ENCODE results near the gene CFAP46. TPM values are rescaled to one million over a fixed set of nuclear protein-coding genes. Genes with fewer than 3 reads are reported as not detected.

CFAP46 gene
- polyA plus RNA-seq, 1 donor from 2014 or later: 2.6 TPM

DNA sequence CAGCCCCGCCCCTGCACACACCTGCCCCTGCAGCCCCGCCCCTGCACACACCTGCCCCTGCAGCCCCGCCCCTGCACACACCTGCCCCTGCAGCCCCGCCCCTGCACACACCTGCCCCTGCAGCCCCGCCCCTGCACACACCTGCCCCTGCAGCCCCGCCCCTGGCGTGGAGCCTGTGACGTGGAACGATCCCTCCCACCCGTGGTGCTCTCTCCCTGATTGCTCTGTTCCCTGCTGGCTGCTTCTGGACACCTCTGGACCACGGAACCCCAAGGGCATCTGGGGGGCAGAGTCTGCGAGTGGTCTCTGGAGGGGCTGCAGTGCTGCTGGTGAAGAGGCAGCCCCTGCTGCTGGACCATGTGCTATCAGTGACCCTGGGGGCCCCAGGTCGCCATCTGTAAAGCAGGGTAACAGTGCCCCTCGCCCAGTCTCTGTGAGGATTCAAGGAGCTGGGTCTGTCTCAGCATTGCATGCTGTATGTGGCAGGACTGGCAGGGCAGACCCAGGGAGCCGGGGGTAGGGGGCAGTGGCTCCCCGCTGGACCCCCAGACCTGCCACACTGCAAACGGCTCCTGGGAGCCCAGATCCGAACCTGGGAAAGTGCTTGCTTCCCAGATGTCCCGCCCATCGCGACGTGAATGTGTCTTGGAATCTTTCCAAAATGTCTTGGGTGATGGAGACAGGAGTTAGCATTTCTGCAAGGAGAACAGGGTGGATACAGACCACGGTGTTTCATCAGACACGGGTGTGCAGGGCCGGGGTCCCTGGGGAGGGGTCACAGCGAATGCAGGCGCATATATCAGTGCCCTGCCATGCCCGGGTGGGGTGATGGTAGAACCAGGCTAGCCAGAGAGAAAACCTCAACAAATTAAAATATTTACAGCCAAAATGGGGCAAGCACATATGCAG lies 128.6 kb downstream of the CFAP46 start:
- Histone ChIP-seq H3K79me2 (replicated peaks; ENCODE audit: insufficient read depth, low read length) (no peaks in the 10 kb centered on the region), H3K9ac (ENCODE audit: low read length) (no peak overlapping the region), H3K27ac (ENCODE audit: low read length) (no peak overlapping the region), H3K4me2 (ENCODE audit: low read length) (no peak overlapping the region), H3K9me3 (ENCODE audit: low read length) (no peaks in the 10 kb centered on the region), H2AFZ (ENCODE audit: low read depth, low read length) (no peak overlapping the region), H3K27me3 (ENCODE audit: insufficient read depth, low read depth, low read length) (no peaks in the 10 kb centered on the region), H3F3A (ENCODE audit: insufficient read depth, low read length, poor library complexity, severe bottlenecking) (no peaks in the 10 kb centered on the region), H3K36me3 (ENCODE audit: insufficient read depth, low read length) (no peaks in the 10 kb centered on the region), H3K9me2 (ENCODE audit: insufficient read depth, low read length) (no peaks in the 10 kb centered on the region), H4K20me1 (ENCODE audit: insufficient read depth) (no peaks in the 10 kb centered on the region), H3K4me3 (ENCODE audit: low read length) (no peak overlapping the region)
- TF ChIP-seq, protein P1, sequence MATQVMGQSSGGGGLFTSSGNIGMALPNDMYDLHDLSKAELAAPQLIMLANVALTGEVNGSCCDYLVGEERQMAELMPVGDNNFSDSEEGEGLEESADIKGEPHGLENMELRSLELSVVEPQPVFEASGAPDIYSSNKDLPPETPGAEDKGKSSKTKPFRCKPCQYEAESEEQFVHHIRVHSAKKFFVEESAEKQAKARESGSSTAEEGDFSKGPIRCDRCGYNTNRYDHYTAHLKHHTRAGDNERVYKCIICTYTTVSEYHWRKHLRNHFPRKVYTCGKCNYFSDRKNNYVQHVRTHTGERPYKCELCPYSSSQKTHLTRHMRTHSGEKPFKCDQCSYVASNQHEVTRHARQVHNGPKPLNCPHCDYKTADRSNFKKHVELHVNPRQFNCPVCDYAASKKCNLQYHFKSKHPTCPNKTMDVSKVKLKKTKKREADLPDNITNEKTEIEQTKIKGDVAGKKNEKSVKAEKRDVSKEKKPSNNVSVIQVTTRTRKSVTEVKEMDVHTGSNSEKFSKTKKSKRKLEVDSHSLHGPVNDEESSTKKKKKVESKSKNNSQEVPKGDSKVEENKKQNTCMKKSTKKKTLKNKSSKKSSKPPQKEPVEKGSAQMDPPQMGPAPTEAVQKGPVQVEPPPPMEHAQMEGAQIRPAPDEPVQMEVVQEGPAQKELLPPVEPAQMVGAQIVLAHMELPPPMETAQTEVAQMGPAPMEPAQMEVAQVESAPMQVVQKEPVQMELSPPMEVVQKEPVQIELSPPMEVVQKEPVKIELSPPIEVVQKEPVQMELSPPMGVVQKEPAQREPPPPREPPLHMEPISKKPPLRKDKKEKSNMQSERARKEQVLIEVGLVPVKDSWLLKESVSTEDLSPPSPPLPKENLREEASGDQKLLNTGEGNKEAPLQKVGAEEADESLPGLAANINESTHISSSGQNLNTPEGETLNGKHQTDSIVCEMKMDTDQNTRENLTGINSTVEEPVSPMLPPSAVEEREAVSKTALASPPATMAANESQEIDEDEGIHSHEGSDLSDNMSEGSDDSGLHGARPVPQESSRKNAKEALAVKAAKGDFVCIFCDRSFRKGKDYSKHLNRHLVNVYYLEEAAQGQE (IDR thresholded peaks at IDR 0.05; ENCODE audit: borderline replicate concordance): no peak
- TF ChIP-seq SMC3 (conservative IDR thresholded peaks at IDR 0.05; ENCODE audit: poor library complexity): no peak
- TF ChIP-seq EP300 (conservative IDR thresholded peaks at IDR 0.05; ENCODE audit: poor library complexity, severe bottlenecking): no peak
- no peak for TF ChIP-seq RAD21 (conservative IDR thresholded peaks at IDR 0.05)
- no peak for TF ChIP-seq POLR2AphosphoS5 (IDR thresholded peaks at IDR 0.05)
- no peak for TF ChIP-seq EZH2 (IDR thresholded peaks at IDR 0.05; ENCODE audit: borderline replicate concordance, insufficient read depth, low read length, poor library complexity, severe bottlenecking)
- TF ChIP-seq TAF1 (IDR thresholded peaks at IDR 0.05; ENCODE audit: low read depth): no peak
- TF ChIP-seq, protein P2, sequence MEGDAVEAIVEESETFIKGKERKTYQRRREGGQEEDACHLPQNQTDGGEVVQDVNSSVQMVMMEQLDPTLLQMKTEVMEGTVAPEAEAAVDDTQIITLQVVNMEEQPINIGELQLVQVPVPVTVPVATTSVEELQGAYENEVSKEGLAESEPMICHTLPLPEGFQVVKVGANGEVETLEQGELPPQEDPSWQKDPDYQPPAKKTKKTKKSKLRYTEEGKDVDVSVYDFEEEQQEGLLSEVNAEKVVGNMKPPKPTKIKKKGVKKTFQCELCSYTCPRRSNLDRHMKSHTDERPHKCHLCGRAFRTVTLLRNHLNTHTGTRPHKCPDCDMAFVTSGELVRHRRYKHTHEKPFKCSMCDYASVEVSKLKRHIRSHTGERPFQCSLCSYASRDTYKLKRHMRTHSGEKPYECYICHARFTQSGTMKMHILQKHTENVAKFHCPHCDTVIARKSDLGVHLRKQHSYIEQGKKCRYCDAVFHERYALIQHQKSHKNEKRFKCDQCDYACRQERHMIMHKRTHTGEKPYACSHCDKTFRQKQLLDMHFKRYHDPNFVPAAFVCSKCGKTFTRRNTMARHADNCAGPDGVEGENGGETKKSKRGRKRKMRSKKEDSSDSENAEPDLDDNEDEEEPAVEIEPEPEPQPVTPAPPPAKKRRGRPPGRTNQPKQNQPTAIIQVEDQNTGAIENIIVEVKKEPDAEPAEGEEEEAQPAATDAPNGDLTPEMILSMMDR (IDR thresholded peaks at IDR 0.05; ENCODE audit: poor library complexity, severe bottlenecking): no peak
- no peak for TF ChIP-seq MXI1 (conservative IDR thresholded peaks at IDR 0.05; ENCODE audit: poor library complexity, severe bottlenecking)

DNA sequence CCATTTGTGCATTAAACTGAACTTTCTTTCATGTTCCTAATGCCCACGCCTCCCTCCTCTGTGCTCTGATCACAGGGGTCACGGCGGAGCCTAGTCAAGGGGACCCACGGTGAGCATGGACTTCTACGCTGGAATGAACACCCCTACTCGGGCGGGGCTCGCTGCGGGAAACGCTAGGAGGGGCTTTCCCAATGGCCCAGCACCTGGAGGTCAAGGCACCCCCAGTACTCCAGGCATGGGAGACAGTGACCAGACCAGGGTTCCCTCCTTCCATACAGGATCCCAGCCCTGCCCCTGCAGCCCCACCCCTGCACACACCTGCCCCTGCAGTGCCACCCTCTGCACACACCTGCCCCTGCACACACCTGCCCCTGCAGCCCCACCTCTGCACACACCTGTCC lies 129.4 kb downstream of the CFAP46 start:
- Histone ChIP-seq H3F3A (ENCODE audit: insufficient read depth, low read length, poor library complexity, severe bottlenecking) (no peaks in the 10 kb centered on the region), H3K9me3 (ENCODE audit: low read length) (no peaks in the 10 kb centered on the region), H4K20me1 (ENCODE audit: insufficient read depth) (no peaks in the 10 kb centered on the region), H2AFZ (ENCODE audit: low read depth, low read length) (no peak overlapping the region), H3K27ac (ENCODE audit: low read length) (no peak overlapping the region), H3K79me2 (replicated peaks; ENCODE audit: insufficient read depth, low read length) (no peaks in the 10 kb centered on the region), H3K27me3 (ENCODE audit: insufficient read depth, low read depth, low read length) (no peaks in the 10 kb centered on the region), H3K4me3 (ENCODE audit: low read length) (no peak overlapping the region), H3K9ac (ENCODE audit: low read length) (no peak overlapping the region), H3K4me2 (ENCODE audit: low read length) (no peak overlapping the region), H3K36me3 (ENCODE audit: insufficient read depth, low read length) (no peaks in the 10 kb centered on the region), H3K9me2 (ENCODE audit: insufficient read depth, low read length) (no peaks in the 10 kb centered on the region)
- TF ChIP-seq, protein P2 (IDR thresholded peaks at IDR 0.05; ENCODE audit: poor library complexity, severe bottlenecking): no peak
- TF ChIP-seq, protein P1 (IDR thresholded peaks at IDR 0.05; ENCODE audit: borderline replicate concordance): no peak
- TF ChIP-seq EP300 (conservative IDR thresholded peaks at IDR 0.05; ENCODE audit: poor library complexity, severe bottlenecking) (no peak), RAD21 (conservative IDR thresholded peaks at IDR 0.05) (no peak), MXI1 (conservative IDR thresholded peaks at IDR 0.05; ENCODE audit: poor library complexity, severe bottlenecking) (no peak), TAF1 (IDR thresholded peaks at IDR 0.05; ENCODE audit: low read depth) (no peak), SMC3 (conservative IDR thresholded peaks at IDR 0.05; ENCODE audit: poor library complexity) (no peak), EZH2 (IDR thresholded peaks at IDR 0.05; ENCODE audit: borderline replicate concordance, insufficient read depth, low read length, poor library complexity, severe bottlenecking) (no peak), POLR2AphosphoS5 (IDR thresholded peaks at IDR 0.05) (no peak)

All from neural cell (in vitro differentiated cells).